IMR-90 (cell line): ENCODE measurements around the gene GNG7. TPM values are rescaled to one million over a fixed set of nuclear protein-coding genes. Genes with fewer than 3 reads are reported as not detected.

Source experiments
- CEBPB ChIP-seq: IDR thresholded peaks from 2 replicates; pipeline ENCODE4 v1.6.1; 2012; ENCODE audit warnings: low read depth, low read length, improper control_type of control experiment
- MAFK ChIP-seq: IDR thresholded peaks from 2 replicates; pipeline ENCODE4 v1.6.1; 2012; ENCODE audit warnings: low read depth, low read length, improper control_type of control experiment
- MAZ ChIP-seq: IDR thresholded peaks from 2 replicates; pipeline ENCODE4 v1.6.1; 2012; ENCODE audit warnings: low read depth, mild to moderate bottlenecking, low read length, improper control_type of control experiment, moderate library complexity, borderline replicate concordance
- MXI1 ChIP-seq: IDR thresholded peaks from 2 replicates; pipeline ENCODE4 v1.6.1; 2012; ENCODE audit warnings: low read depth, mild to moderate bottlenecking, low read length, moderate library complexity, borderline replicate concordance
- polyA plus RNA-seq, 3 experiments: library from polyadenylated mRNA; depleted of rRNA; stranded (reverse); fragments of >200 nt; gene quantifications; 2 replicates each; pipeline ENCODE4 v1.2.3, GENCODE V29; 2012; ENCODE audit warnings: low replicate concordance in 1 of 3
- total RNA-seq: library from RNA; depleted of rRNA; stranded (reverse); fragments of >200 nt; gene quantifications from 2 replicates; pipeline ENCODE4 v1.2.3, GENCODE V29; 2012
- TF ChIP-seq, protein P1 (sequence below): conservative IDR thresholded peaks from 2 replicates; pipeline ENCODE4 v1.5.1; 2012; ENCODE audit warnings: mild to moderate bottlenecking, low read depth, low read length, improper control_type of control experiment

Gene GNG7
- total and polyA plus RNA-seq, 2 of the 4 experiments (the other 2 are of a cell fraction), result under 0.01 to 0.21 TPM

DNA sequence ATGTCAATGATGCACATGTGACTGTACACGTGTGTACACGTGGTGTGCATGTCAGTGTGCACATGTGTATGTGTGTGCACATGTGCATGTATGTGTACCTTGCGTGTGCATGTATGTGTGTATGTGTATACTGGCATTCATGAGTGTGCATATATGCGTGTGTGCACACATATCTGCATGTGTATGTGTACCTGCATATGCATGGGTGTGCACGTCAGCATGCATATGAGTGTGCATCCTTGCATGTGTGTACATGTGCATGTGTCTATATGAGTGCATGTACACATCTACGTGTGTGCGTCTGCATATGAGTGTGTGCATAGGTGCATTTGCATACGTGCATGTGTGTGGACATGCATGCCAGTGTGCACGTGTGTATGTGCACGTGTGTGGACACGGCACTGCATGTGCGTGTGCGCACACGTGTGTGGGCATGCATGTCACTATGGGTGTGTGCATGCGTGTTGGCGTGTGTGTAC is 178.1 kb downstream of the GNG7 start (continued):
- TF ChIP-seq CEBPB (no peak), MAZ (no peak), MAFK (no peak), MXI1 (no peak)
- TF ChIP-seq, protein P1, sequence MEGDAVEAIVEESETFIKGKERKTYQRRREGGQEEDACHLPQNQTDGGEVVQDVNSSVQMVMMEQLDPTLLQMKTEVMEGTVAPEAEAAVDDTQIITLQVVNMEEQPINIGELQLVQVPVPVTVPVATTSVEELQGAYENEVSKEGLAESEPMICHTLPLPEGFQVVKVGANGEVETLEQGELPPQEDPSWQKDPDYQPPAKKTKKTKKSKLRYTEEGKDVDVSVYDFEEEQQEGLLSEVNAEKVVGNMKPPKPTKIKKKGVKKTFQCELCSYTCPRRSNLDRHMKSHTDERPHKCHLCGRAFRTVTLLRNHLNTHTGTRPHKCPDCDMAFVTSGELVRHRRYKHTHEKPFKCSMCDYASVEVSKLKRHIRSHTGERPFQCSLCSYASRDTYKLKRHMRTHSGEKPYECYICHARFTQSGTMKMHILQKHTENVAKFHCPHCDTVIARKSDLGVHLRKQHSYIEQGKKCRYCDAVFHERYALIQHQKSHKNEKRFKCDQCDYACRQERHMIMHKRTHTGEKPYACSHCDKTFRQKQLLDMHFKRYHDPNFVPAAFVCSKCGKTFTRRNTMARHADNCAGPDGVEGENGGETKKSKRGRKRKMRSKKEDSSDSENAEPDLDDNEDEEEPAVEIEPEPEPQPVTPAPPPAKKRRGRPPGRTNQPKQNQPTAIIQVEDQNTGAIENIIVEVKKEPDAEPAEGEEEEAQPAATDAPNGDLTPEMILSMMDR, result no peak
